ENCODE data around the gene SETD3. TPM values are rescaled to one million over a fixed set of nuclear protein-coding genes. Genes with fewer than 3 reads are reported as not detected.

SETD3 gene
- total and polyA plus RNA-seq, 10 of the 15 experiments (the other 5 are each of a cell fraction or from before 2014, with no cell fraction given), result 11.3 to 44.2 (median 36.5) TPM

GRCh38 chr14:99354166-99354875, 126.3 kb downstream of the SETD3 start:
- Histone ChIP-seq H3K9ac (ENCODE audit: control insufficient read depth, insufficient read depth, low read length) (no peak overlapping the region), H3K4me1 (ENCODE audit: control insufficient read depth, insufficient read depth, low read length) (no peaks in the 10 kb centered on the region), H3K79me2 (ENCODE audit: control insufficient read depth, insufficient read depth, low read length) (no peaks in the 10 kb centered on the region), H3K27ac (ENCODE audit: control insufficient read depth, insufficient read depth) (no peak overlapping the region), H3K36me3 (ENCODE audit: control insufficient read depth in 2 of 2, insufficient read depth in 2 of 2, low read length in 1 of 2) (no peaks in the 10 kb centered on the region), H3K27me3 (replicated peaks in 1 of 2; ENCODE audit: control insufficient read depth in 2 of 2, insufficient read depth in 2 of 2, low read length in 1 of 2) (no peaks in the 10 kb centered on the region; a peak in 1 of 4 replicates), H3K4me3 (no peak overlapping the region), H3K4me2 (ENCODE audit: control insufficient read depth, insufficient read depth) (no peak overlapping the region), H3K9me3 (replicated peaks; ENCODE audit: control insufficient read depth, insufficient read depth, low read length) (no peaks in the 10 kb centered on the region), H4K20me1 (ENCODE audit: control insufficient read depth, insufficient read depth) (no peaks in the 10 kb centered on the region), H2AFZ (ENCODE audit: control insufficient read depth, low read depth, low read length) (no peak overlapping the region)
- no peak for FAIRE-seq
- in situ Hi-C loops (cut with MboI), result no loop called here
- ChIA-PET SMC1A (ENCODE audit: uncharacterized antibody, unreplicated experiment) (no interaction called here), RAD21 (ENCODE audit: unreplicated experiment) (no interaction called here), CTCF (no interaction called here), POLR2A (no interaction called here)
- WGBS (ENCODE audit: insufficient coverage, insufficient replicate concordance, low lambda C conversion rate, missing lambda C conversion rate), result 6% methylated on average over 6 of the region's 7 CpGs
- ATAC-seq, result no peak
- no peak for DNase-seq (ENCODE audit: low read depth, low spot score)
- intact Hi-C loops (cut with micrococcal nuclease; ENCODE audit: unreplicated experiment), result no loop called here
- BruUV-seq (replicated peaks), result no TSS peak
- no peak for TF ChIP-seq SUPT20H (IDR thresholded peaks at IDR 0.05; ENCODE audit: borderline replicate concordance, control insufficient read depth, low read depth, low read length)
- TF ChIP-seq CHD2 (IDR thresholded peaks at IDR 0.05; ENCODE audit: borderline replicate concordance, low read depth, low read length), result no peak
- no peak for TF ChIP-seq CHD4 (IDR thresholded peaks at IDR 0.05)
- no peak for TF ChIP-seq KLF5 (IDR thresholded peaks at IDR 0.05; ENCODE audit: partially characterized antibody)
- TF ChIP-seq IRF3 (IDR thresholded peaks at IDR 0.05), result no peak
- no peak for TF ChIP-seq SMARCA5 (IDR thresholded peaks at IDR 0.05)
- TF ChIP-seq MTA3 (IDR thresholded peaks at IDR 0.05; ENCODE audit: borderline replicate concordance, low read length), result no peak
- no peak for TF ChIP-seq RBBP5 (conservative IDR thresholded peaks at IDR 0.05)
- no peak for TF ChIP-seq BCLAF1 (IDR thresholded peaks at IDR 0.05)
- no peak for TF ChIP-seq MEF2B (IDR thresholded peaks at IDR 0.05; ENCODE audit: partially characterized antibody, poor library complexity, severe bottlenecking)
- TF ChIP-seq ZNF24 (IDR thresholded peaks at IDR 0.05), result no peak
- TF ChIP-seq SMAD1 (IDR thresholded peaks at IDR 0.05; ENCODE audit: low read depth, partially characterized antibody), result no peak
- TF ChIP-seq ZNF274 (IDR thresholded peaks at IDR 0.05; ENCODE audit: insufficient read depth, insufficient read length), result no peak
- no peak for TF ChIP-seq EZH2 (IDR thresholded peaks at IDR 0.05; ENCODE audit: borderline replicate concordance, control insufficient read depth, low read depth, low read length)
- TF ChIP-seq ASH2L (IDR thresholded peaks at IDR 0.05; ENCODE audit: borderline replicate concordance, low read depth), result no peak
- no peak for TF ChIP-seq IKZF2 (IDR thresholded peaks at IDR 0.05)
- no peak for TF ChIP-seq EED (IDR thresholded peaks at IDR 0.05; ENCODE audit: low read depth)
- TF ChIP-seq IKZF1 (conservative IDR thresholded peaks at IDR 0.05), result no peak
- no peak for TF ChIP-seq SMC3 (IDR thresholded peaks at IDR 0.05; ENCODE audit: borderline replicate concordance, low read length)

Measured in GM12878 (cell line).